Activated naive CD8-positive, alpha-beta T cell treated with anti-CD3 and anti-CD28 coated beads for 36 hours (primary cell): Measurements from ENCODE around the gene CDY2A. TPM values are rescaled to one million over a fixed set of nuclear protein-coding genes. Genes with fewer than 3 reads are reported as not detected.
"Not testable (repeated sequence)": the region's sequence is repeated elsewhere in the genome, so short reads cannot be mapped to it uniquely, and the experiment has no call there.

Source experiments
- DNase-seq: peaks from one replicate; pipeline ENCODE4 v3.0.0; 2021
- H3K27ac Mint-ChIP-seq: one replicate; pipeline ENCODE4 v1.8.0; 2022; ENCODE audit warnings: mild to moderate bottlenecking, moderate library complexity, mixed read lengths
- H3K27me3 Mint-ChIP-seq: one replicate; pipeline ENCODE4 v1.8.0; 2022; ENCODE audit warnings: mild to moderate bottlenecking, mixed read lengths
- H3K36me3 Mint-ChIP-seq: one replicate; pipeline ENCODE4 v1.8.0; 2021; ENCODE audit warnings: mild to moderate bottlenecking, mixed read lengths
- H3K4me1 Mint-ChIP-seq: one replicate; pipeline ENCODE4 v1.8.0; 2021; ENCODE audit warnings: mixed read lengths
- H3K4me3 Mint-ChIP-seq: one replicate; pipeline ENCODE4 v1.8.0; 2022; ENCODE audit warnings: mild to moderate bottlenecking, moderate library complexity, mixed read lengths
- H3K9me3 Mint-ChIP-seq: one replicate; pipeline ENCODE4 v1.8.0; 2022; ENCODE audit warnings: mixed read lengths
- total RNA-seq, 2 experiments: library from RNA; stranded (reverse); gene quantifications; one replicate each; pipeline ENCODE4 v1.2.3, GENCODE V29; 2021

CDY2A gene
- not detected for total RNA-seq

- not testable (repeated sequence) for H3K4me1 Mint-ChIP-seq, H3K4me3 Mint-ChIP-seq, H3K27me3 Mint-ChIP-seq, DNase-seq, H3K9me3 Mint-ChIP-seq, H3K36me3 Mint-ChIP-seq, H3K27ac Mint-ChIP-seq
These were observed at the start of gene CDY2A for GRCh38 chrY:18025487-18025886. TSS of gene CDY2A (plus strand) at chrY:18025787. CDS start at chrY:18026115, 328 bp downstream.

GRCh38 chrY:17997586-17997985, 28.0 kb upstream of the CDY2A start:
- not testable (repeated sequence) for H3K27me3 Mint-ChIP-seq

GRCh38 chrY:17998266-17998665, 27.3 kb upstream of the CDY2A start:
- not testable (repeated sequence) for H3K4me3 Mint-ChIP-seq, H3K4me1 Mint-ChIP-seq, H3K27ac Mint-ChIP-seq, H3K9me3 Mint-ChIP-seq, DNase-seq, H3K36me3 Mint-ChIP-seq, H3K27me3 Mint-ChIP-seq

More at GRCh38 chrY:17997586-17997985, 28.0 kb upstream of the CDY2A start:
- not testable (repeated sequence) for H3K9me3 Mint-ChIP-seq, H3K36me3 Mint-ChIP-seq, DNase-seq, H3K4me1 Mint-ChIP-seq, H3K4me3 Mint-ChIP-seq, H3K27ac Mint-ChIP-seq

- DNase-seq, H3K27ac Mint-ChIP-seq, H3K9me3 Mint-ChIP-seq, H3K4me3 Mint-ChIP-seq, H3K4me1 Mint-ChIP-seq, H3K36me3 Mint-ChIP-seq, H3K27me3 Mint-ChIP-seq: not testable (repeated sequence)
These were observed 1.7 kb upstream of the CDY2A start for GRCh38 chrY:18023897-18024296.

DNA sequence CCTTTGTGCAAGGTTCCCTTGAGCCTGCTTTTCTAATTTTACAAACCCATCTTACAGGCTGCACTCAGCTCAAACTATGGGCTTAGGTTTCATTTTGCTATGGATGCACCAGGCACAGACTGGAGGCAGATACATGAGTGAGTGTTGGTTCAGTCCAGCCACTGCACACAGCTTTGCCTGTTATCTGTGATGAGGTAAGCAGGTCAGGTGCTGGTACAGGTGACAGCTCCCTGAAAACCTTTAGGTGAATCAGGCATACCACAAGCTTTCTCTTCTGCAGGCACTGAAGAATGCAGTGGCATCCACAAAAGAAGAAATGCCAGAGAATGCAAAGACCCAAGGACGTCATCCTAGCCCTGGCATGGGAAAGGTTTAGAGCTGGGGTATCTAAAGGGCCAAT, 3.3 kb downstream of the CDY2A start:
- not testable (repeated sequence) for H3K4me1 Mint-ChIP-seq, DNase-seq, H3K27ac Mint-ChIP-seq, H3K27me3 Mint-ChIP-seq, H3K9me3 Mint-ChIP-seq, H3K36me3 Mint-ChIP-seq, H3K4me3 Mint-ChIP-seq

GRCh38 chrY:18030178-18030577, 4.6 kb downstream of the CDY2A start:
- H3K27ac Mint-ChIP-seq, DNase-seq, H3K4me1 Mint-ChIP-seq, H3K9me3 Mint-ChIP-seq, H3K36me3 Mint-ChIP-seq, H3K4me3 Mint-ChIP-seq, H3K27me3 Mint-ChIP-seq: not testable (repeated sequence)

- not testable (repeated sequence) for H3K27ac Mint-ChIP-seq, H3K4me1 Mint-ChIP-seq, DNase-seq, H3K36me3 Mint-ChIP-seq, H3K9me3 Mint-ChIP-seq, H3K4me3 Mint-ChIP-seq, H3K27me3 Mint-ChIP-seq
These were observed 8.7 kb downstream of the CDY2A start for GRCh38 chrY:18034100-18034814.

DNA sequence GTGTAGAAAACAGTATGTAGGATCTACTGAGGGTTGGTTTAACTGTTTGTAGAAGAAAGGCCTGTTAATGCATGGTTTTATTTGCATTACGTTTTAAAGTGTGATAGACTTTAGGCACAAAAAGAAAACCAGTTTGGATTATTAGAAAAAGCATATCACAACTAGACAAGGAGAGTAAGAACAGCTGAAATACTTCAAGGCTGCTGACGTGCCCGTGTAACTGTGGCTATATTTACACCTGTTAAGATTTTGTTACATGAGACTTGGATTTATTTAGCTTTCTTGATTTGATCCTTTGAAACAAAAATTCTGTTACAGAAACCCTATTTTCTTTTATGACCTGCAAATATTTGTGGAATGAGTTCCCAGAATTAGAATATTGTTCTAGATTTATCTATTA, 9.3 kb downstream of the CDY2A start:
- not testable (repeated sequence) for H3K36me3 Mint-ChIP-seq, H3K9me3 Mint-ChIP-seq, H3K27ac Mint-ChIP-seq, H3K4me1 Mint-ChIP-seq, DNase-seq, H3K4me3 Mint-ChIP-seq, H3K27me3 Mint-ChIP-seq

GRCh38 chrY:18044990-18045389, 19.4 kb downstream of the CDY2A start:
- H3K36me3 Mint-ChIP-seq, H3K27me3 Mint-ChIP-seq, H3K4me1 Mint-ChIP-seq, H3K27ac Mint-ChIP-seq, H3K9me3 Mint-ChIP-seq, DNase-seq, H3K4me3 Mint-ChIP-seq: not testable (repeated sequence)

DNA sequence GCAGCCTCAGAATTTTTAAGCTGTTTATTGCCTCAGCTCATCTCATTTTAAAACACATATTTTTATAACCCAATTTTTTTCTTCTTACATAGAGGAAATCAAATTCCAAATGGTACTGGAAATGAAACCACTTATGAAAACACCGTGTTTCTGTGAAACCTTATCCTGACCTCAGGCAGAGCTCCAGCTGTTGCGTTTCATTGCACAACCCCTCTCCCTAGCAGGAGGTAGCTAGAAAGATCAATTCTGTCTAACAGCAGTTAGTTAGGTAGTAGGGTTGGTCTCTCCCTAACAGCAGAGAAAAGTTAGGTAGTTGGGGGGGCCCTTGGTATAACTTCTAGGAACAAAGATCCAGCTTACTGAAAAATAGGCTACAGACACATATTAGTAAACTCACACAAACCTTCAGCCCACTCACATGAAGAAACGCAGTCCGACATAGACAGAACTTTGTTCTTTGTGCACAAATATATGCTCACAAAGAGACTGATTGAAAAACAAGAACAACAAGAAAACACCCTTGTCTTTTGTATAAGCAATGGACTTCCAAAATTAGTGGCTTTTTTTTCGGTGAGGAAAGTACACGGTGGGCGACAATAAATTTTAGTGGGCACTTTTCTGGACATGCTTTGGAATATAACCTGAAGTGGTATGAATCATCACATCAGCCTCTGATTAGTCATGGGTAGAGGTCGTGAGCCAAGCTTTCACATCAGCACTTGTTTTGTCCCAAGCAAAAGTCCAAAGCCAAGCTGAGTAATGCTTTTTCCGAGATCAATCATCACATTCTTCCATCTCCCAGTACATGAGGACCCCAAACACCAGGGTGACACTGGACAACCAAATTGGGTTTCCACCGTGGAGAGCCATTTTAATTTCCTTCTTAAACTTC, 22.8 kb downstream of the CDY2A start:
- H3K36me3 Mint-ChIP-seq, H3K4me3 Mint-ChIP-seq, DNase-seq, H3K27me3 Mint-ChIP-seq, H3K9me3 Mint-ChIP-seq, H3K27ac Mint-ChIP-seq, H3K4me1 Mint-ChIP-seq: not testable (repeated sequence)

DNA sequence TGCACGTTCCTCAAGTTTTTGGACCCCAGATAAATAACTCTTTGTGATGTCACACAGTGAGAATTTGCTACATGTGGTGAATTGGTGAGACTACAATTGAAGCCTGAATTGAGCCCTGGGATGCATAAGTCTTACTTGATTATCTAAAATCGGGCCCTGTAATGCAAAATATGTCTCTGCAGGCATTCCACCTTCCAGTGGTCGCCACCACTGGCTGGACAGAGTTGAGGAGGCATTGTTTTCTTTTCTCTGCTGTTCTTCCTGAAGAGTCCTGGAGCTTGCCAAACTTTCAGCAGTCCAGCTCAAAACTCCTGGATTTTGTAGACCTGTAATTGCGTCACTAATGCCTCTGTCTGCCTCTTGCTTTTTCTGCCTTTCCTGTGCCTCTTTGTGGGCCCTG, 23.5 kb downstream of the CDY2A start:
- H3K27me3 Mint-ChIP-seq, H3K27ac Mint-ChIP-seq, H3K36me3 Mint-ChIP-seq, H3K9me3 Mint-ChIP-seq, H3K4me3 Mint-ChIP-seq, H3K4me1 Mint-ChIP-seq, DNase-seq: not testable (repeated sequence)

- H3K4me1 Mint-ChIP-seq, DNase-seq, H3K27ac Mint-ChIP-seq, H3K4me3 Mint-ChIP-seq, H3K9me3 Mint-ChIP-seq, H3K36me3 Mint-ChIP-seq, H3K27me3 Mint-ChIP-seq: not testable (repeated sequence)
These were observed 30.9 kb downstream of the CDY2A start for GRCh38 chrY:18056473-18056872.

- not testable (repeated sequence) for DNase-seq, H3K36me3 Mint-ChIP-seq, H3K9me3 Mint-ChIP-seq, H3K4me1 Mint-ChIP-seq, H3K27ac Mint-ChIP-seq, H3K27me3 Mint-ChIP-seq, H3K4me3 Mint-ChIP-seq
These were observed 47.9 kb downstream of the CDY2A start for GRCh38 chrY:18073464-18073863.
